Effector CD4-positive, alpha-beta T cell (primary cell): Measurements from ENCODE around the gene PAQR4.

Experiments used
- DNase-seq: peaks from one replicate; pipeline ENCODE4 v3.0.0-alpha.2; 2020

Gene PAQR4

DNA sequence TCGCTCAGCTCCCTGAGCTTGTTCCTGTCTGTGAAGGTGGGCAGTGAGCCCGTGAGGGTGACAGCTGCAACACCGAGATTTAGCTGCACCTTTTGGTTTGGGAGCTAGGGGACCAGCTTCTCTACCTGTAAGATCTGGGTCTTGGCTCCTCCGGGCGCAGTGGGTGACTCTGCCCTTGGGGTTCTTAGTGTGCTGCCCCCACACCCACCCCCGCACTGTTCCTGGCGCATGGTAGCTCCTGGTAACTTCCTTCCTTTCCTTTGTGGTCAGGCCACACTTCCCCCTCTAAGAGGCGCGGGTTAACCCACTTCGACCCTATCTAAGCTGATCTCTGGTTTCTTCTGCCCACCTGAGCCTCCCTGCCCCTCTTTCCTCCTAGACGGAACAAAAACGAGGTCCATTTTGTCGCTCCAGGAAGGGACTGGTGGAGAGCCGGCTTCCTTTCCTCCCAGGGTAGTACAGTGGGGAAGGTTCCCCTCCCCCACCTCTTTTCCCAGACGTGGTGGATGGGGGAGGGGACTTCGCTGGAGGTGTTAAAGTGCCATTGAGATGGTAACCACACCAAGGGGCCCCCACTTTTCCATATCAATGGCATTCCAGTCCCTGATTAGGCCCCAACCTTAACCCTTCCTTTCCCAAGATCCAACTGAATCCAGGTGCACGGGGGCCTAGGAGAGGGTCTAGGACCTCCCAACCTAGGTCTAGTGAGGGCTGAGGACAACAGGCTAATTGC is 39.0 kb downstream of the PAQR4 start:
- DNase-seq = no peak

- no peak for DNase-seq
Measured at GRCh38 chr16:3008690-3009037, 39.5 kb downstream of the PAQR4 start.

- DNase-seq = no peak
Measured at GRCh38 chr16:3009568-3010390, 40.6 kb downstream of the PAQR4 start.

DNA sequence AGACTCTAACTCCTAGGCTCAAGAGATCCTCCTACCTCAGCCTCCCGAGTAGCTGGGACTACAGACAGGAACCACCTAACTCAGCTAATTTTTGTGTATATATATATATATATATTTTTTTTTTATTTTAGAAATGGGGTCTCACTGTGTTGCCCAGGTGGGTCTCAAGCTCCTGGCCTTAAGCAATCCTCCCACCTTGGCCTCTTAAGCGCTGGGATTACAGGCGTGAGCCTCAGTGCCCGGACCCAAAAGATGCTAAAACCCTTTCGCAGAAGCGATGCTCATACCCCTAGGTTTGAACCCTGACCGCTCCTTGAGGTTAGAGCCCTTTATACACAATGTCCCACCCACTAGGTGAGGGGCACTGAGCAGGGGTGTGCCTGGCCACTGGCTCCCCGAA is 41.4 kb downstream of the PAQR4 start:
- DNase-seq = no peak

GRCh38 chr16:3012246-3012645 is 43.1 kb downstream of the PAQR4 start:
- DNase-seq = no peak

GRCh38 chr16:3012828-3013420 is 43.8 kb downstream of the PAQR4 start, which contains the start of gene CLDN9:
CLDN9 (plus strand) TSS chr16:3012923; CDS start chr16:3013363, 440 bp downstream.
- no peak for DNase-seq

GRCh38 chr16:3013491-3013951 is 44.4 kb downstream of the PAQR4 start:
- no peak for DNase-seq

- DNase-seq = no peak
Measured at GRCh38 chr16:3013998-3014690, 45.0 kb downstream of the PAQR4 start.

- DNase-seq = no peak
Measured at GRCh38 chr16:3014971-3015370, 45.8 kb downstream of the PAQR4 start.

- no peak for DNase-seq
Measured at GRCh38 chr16:3015865-3016521, 46.8 kb downstream of the PAQR4 start.

DNA sequence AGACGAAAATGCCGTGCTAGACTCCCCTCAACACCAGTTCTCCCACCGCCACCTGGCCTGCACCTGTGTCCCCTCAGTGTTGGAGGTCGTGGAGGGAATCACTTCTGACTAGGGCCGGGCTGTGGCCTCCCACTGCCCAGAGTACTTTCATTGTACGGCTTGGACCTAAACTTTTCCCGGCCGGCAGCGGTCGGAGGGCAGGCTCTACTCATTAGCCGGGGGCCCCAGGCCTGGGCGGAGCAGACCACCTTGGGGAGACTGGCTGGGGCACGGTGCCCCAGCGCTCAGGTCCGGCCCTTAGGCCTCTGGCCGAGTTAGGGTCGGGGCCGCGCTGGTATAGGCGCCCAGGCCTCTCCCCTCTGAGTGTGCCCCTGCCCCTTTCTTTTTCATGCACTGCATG is 48.2 kb downstream of the PAQR4 start:
- no peak for DNase-seq

- DNase-seq = no peak
Measured at GRCh38 chr16:3017794-3018506, 48.8 kb downstream of the PAQR4 start, which contains the start of gene CLDN6. CLDN6 (minus strand) TSS chr16:3018183; CDS start chr16:3016021, 2,162 bp downstream.

- DNase-seq = no peak
Measured at GRCh38 chr16:3019594-3020246, 50.6 kb downstream of the PAQR4 start.

GRCh38 chr16:3020247-3020603 is 51.1 kb downstream of the PAQR4 start, which contains the start of gene TNFRSF12A:
TNFRSF12A (plus strand) TSS chr16:3020368; CDS start chr16:3020398, 30 bp downstream.
- peak; percentile 41 for DNase-seq

DNA sequence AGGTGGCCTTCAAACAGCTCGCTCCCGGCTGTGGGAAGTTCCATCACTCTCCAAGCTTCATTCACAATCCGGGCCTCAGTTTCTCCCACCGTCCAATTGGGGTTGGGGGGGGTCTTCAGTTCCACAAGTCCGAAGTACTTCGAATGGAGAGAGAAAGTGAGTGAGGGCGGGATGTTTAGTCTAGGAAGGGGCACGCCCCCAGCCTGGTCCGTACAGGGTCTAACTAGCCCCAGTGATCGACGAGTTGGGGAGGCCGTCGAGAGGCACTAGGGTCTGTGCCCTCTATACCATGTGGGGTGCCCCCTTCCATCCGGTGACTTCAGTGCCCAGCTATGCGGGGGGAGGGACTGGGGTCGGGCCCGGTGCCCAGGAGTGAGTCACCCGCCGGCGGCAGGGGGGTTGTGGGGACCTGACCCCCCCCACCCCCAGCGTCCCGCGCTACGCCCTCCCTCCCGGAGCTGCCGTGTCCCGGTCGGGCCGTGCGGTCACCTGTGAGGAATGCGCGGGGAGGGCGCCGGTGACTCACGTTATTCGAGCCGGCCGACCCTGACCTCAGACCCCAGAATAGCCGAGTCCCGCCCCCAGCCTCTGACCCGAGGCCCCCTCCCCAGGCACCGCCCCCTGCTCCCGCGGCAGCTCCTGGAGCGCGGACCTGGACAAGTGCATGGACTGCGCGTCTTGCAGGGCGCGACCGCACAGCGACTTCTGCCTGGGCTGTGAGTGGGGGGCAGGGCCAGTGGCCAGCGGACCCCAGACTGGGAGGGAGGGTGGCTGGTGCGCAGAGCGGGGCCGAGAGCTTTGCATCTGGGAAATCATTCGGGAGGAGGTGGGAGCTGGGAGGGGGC is 51.7 kb downstream of the PAQR4 start:
- peak; percentile 73 for DNase-seq

DNA sequence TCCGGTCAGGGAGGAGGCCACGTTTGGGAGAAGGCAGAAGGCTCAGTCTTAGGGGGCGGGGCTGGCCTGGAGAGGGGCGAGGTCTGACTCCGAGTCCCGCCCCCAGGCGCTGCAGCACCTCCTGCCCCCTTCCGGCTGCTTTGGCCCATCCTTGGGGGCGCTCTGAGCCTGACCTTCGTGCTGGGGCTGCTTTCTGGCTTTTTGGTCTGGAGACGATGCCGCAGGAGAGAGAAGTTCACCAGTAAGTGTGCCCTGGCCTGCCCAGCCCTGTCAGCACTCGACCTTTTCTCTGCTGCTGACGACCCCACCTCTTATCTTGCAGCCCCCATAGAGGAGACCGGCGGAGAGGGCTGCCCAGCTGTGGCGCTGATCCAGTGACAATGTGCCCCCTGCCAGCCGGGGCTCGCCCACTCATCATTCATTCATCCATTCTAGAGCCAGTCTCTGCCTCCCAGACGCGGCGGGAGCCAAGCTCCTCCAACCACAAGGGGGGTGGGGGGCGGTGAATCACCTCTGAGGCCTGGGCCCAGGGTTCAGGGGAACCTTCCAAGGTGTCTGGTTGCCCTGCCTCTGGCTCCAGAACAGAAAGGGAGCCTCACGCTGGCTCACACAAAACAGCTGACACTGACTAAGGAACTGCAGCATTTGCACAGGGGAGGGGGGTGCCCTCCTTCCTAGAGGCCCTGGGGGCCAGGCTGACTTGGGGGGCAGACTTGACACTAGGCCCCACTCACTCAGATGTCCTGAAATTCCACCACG is 52.5 kb downstream of the PAQR4 start:
- peak; percentile 85 for DNase-seq

DNA sequence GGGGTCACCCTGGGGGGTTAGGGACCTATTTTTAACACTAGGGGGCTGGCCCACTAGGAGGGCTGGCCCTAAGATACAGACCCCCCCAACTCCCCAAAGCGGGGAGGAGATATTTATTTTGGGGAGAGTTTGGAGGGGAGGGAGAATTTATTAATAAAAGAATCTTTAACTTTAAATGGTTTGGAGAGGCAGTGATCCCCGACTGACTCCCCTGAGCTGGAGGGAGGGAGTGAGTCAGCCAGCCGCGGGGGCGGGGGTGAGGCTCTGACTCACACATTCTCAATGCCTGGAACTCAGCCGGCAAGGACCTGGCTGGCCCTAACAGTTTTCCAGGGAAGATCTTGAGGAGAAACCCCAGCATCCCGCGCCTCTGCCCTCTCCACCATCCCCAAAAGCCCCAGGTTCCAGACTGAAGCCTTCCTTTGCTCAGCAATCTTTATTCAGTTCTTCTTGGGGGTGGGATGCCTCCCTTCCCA is 53.1 kb downstream of the PAQR4 start:
- DNase-seq = peak; percentile 77

DNA sequence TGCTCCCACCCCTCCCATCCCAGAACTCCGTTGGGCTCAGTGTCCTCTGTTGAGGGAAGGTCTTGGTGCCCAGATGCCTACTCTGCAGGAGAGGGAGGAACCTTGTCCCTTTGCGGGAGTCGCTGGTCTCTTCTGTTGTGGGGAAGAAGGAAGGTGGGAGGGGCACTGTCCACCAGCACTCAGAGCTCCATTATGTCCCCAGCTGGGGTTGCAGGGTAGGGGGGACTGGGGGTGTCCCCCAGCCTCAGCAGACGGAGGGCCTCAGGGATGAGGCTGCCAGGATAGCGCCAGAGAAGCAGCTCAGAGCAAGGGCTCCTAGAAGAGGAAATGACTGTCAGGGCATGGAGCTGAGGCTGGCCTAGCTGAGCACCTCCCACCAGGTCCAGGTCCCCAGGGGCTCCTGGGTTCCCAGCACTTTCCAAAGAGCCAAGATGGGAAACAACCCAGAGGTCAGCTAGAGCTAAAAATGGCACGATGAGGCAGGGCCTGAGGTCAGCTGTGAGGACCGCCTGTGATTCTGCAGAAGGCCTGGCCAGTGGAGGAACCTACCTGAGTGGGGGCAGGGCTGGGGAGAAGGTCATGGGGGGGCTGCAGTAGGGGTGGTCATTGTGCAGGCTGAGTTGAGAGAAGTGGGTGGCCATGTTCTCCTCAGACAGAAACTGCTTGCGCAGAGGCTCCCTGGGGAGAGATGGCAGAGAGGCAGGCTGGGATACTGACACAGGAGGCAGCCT is 53.7 kb downstream of the PAQR4 start:
- DNase-seq = no peak
